H9 (cell line): ENCODE data around the gene RNU6-9. TPM values are rescaled to one million over a fixed set of nuclear protein-coding genes. Genes with fewer than 3 reads are reported as not detected.
A peak's percentile ranks its signal among the peaks of the same experiment; 100 is the strongest.

Experiments used
- DNase-seq: peaks from one replicate; pipeline ENCODE4 v3.0.0-alpha.2; 2017
- H2AFZ ChIP-seq: one replicate; pipeline ENCODE4 v1.6.1; 2013; ENCODE audit warnings: mild to moderate bottlenecking, low read length, control low read depth, moderate library complexity
- H2AK5ac ChIP-seq: 2 replicates; pipeline ENCODE4 v1.6.1; 2013; ENCODE audit warnings: low read length, control low read depth, mixed read lengths; ENCODE audit not compliant: insufficient read length
- H2BK120ac ChIP-seq: one replicate; pipeline ENCODE4 v1.6.1; 2013; ENCODE audit warnings: low read depth, mild to moderate bottlenecking, low read length, control low read depth, inconsistent platforms; ENCODE audit not compliant: poor library complexity, severe bottlenecking
- H2BK12ac ChIP-seq: 2 replicates; pipeline ENCODE4 v1.6.1; 2013; ENCODE audit warnings: low read length, control low read depth, mixed read lengths, low read depth; ENCODE audit not compliant: insufficient read length
- H2BK15ac ChIP-seq: 2 replicates; pipeline ENCODE4 v1.6.1; 2013; ENCODE audit warnings: low read depth, low read length, control low read depth
- H2BK20ac ChIP-seq: one replicate; pipeline ENCODE4 v1.6.1; 2013; ENCODE audit warnings: low read depth, mild to moderate bottlenecking, low read length, control low read depth, inconsistent platforms; ENCODE audit not compliant: poor library complexity, severe bottlenecking
- H2BK5ac ChIP-seq: 2 replicates; pipeline ENCODE4 v1.6.1; 2013; ENCODE audit warnings: low read length, control low read depth, mixed read lengths; ENCODE audit not compliant: insufficient read length
- H3K14ac ChIP-seq: 2 replicates; pipeline ENCODE4 v1.6.1; 2013; ENCODE audit warnings: low read length, control low read depth; ENCODE audit not compliant: insufficient read depth
- H3K18ac ChIP-seq: 2 replicates; pipeline ENCODE4 v1.6.1; 2013; ENCODE audit warnings: low read depth, mild to moderate bottlenecking, mixed read lengths, low read length, control low read depth; ENCODE audit not compliant: insufficient read length
- H3K23ac ChIP-seq: 2 replicates; pipeline ENCODE4 v1.6.1; 2013; ENCODE audit warnings: low read length, control low read depth, mixed read lengths, low read depth; ENCODE audit not compliant: insufficient read length
- H3K23me2 ChIP-seq: 2 replicates; pipeline ENCODE4 v1.6.1; 2013; ENCODE audit warnings: low read depth, mild to moderate bottlenecking, mixed read lengths, low read length, control low read depth; ENCODE audit not compliant: insufficient read length, poor library complexity, severe bottlenecking
- H3K27ac ChIP-seq: 2 replicates; pipeline ENCODE4 v1.5.1; 2013; ENCODE audit warnings: low read length, control low read depth, mixed read lengths, low read depth; ENCODE audit not compliant: insufficient read length
- H3K27me3 ChIP-seq: 2 replicates; pipeline ENCODE4 v1.6.1; 2013; ENCODE audit warnings: low read length, control low read depth, inconsistent platforms; ENCODE audit not compliant: insufficient read depth
- H3K4ac ChIP-seq: 2 replicates; pipeline ENCODE4 v1.6.1; 2013; ENCODE audit warnings: low read depth, mild to moderate bottlenecking, control low read depth, inconsistent platforms, low read length, moderate library complexity
- H3K4me1 ChIP-seq: 2 replicates; pipeline ENCODE4 v1.6.1; 2013; ENCODE audit warnings: low read length, control low read depth, inconsistent platforms; ENCODE audit not compliant: insufficient read depth
- H3K4me2 ChIP-seq: 2 replicates; pipeline ENCODE4 v1.6.1; 2013; ENCODE audit warnings: low read length, control low read depth, mixed read lengths; ENCODE audit not compliant: insufficient read length, insufficient read depth
- H3K56ac ChIP-seq: 2 replicates; pipeline ENCODE4 v1.6.1; 2013; ENCODE audit warnings: low read depth, mild to moderate bottlenecking, mixed read lengths, low read length, control low read depth; ENCODE audit not compliant: insufficient read length
- H3K79me1 ChIP-seq: 2 replicates; pipeline ENCODE4 v1.6.1; 2013; ENCODE audit warnings: low read depth, mild to moderate bottlenecking, moderate library complexity, low read length, control low read depth, inconsistent platforms; ENCODE audit not compliant: insufficient read depth, poor library complexity, severe bottlenecking
- H3K79me2 ChIP-seq: 2 replicates; pipeline ENCODE4 v1.6.1; 2013; ENCODE audit warnings: low read length, control low read depth, inconsistent platforms; ENCODE audit not compliant: insufficient read depth
- H3K9ac ChIP-seq: 2 replicates; pipeline ENCODE4 v1.6.1; 2013; ENCODE audit warnings: low read length, control low read depth, mixed read lengths; ENCODE audit not compliant: insufficient read length; ENCODE audit errors: extremely low read depth
- H3K9me3 ChIP-seq: one replicate; pipeline ENCODE4 v1.6.1; 2013; ENCODE audit warnings: low read depth, low read length, inconsistent platforms; ENCODE audit not compliant: control insufficient read depth
- H3T11ph ChIP-seq: one replicate; pipeline ENCODE4 v1.6.1; 2013; ENCODE audit warnings: mild to moderate bottlenecking, low read length, control low read depth, inconsistent platforms
- H4K20me1 ChIP-seq: one replicate; pipeline ENCODE4 v1.6.1; 2013; ENCODE audit not compliant: control insufficient read depth, insufficient read length, insufficient read depth
- H4K5ac ChIP-seq: 2 replicates; pipeline ENCODE4 v1.6.1; 2013; ENCODE audit warnings: low read depth, mild to moderate bottlenecking, mixed read lengths, low read length, control low read depth; ENCODE audit not compliant: insufficient read length
- H4K8ac ChIP-seq: replicated peaks from 2 replicates; pipeline ENCODE4 v1.6.1; 2013; ENCODE audit warnings: low read length, control low read depth, mixed read lengths, low read depth; ENCODE audit not compliant: insufficient read length
- H4K91ac ChIP-seq: 2 replicates; pipeline ENCODE4 v1.6.1; 2013; ENCODE audit warnings: low read depth, mild to moderate bottlenecking, moderate library complexity, mixed read lengths, low read length, control low read depth; ENCODE audit not compliant: insufficient read length
- H3K27ac Mint-ChIP-seq, 3 experiments: 2 replicates in 2 of 3; 3 replicates in 1 of 3; pipeline ENCODE4 v1.8.0; 2020 to 2021; ENCODE audit warnings: mixed read lengths in 3 of 3, mild to moderate bottlenecking in 1 of 3, moderate library complexity in 1 of 3
- H3K27me3 Mint-ChIP-seq: 2 replicates; pipeline ENCODE4 v1.8.0; 2021; ENCODE audit warnings: low read depth, mild to moderate bottlenecking, moderate library complexity, mixed read lengths
- H3K36me3 Mint-ChIP-seq, 3 experiments: 2 replicates in 2 of 3; 3 replicates in 1 of 3; pipeline ENCODE4 v1.8.0; 2020 to 2021; ENCODE audit warnings: low read depth in 3 of 3, mixed read lengths in 3 of 3; ENCODE audit not compliant: insufficient read depth in 1 of 3
- H3K4me1 Mint-ChIP-seq, 2 experiments: 2 replicates each; pipeline ENCODE4 v1.8.0; 2020; ENCODE audit warnings: mixed read lengths in 2 of 2
- H3K4me3 Mint-ChIP-seq, 2 experiments: 2 replicates in 1 of 2; 3 replicates in 1 of 2; pipeline ENCODE4 v1.8.0; 2020 to 2021; ENCODE audit warnings: mild to moderate bottlenecking in 2 of 2, mixed read lengths in 2 of 2, moderate library complexity in 1 of 2
- H3K9me3 Mint-ChIP-seq, 2 experiments: 2 replicates in 1 of 2; 3 replicates in 1 of 2; pipeline ENCODE4 v1.8.0; 2020; ENCODE audit warnings: mild to moderate bottlenecking in 2 of 2, mixed read lengths in 2 of 2, moderate library complexity in 1 of 2
- WGBS: extraction: QIAGEN DNeasy Blood & Tissue Kit; methylation state at CpG from one replicate; pipeline ENCODE4 v1.1.7; 2013; ENCODE audit warnings: missing lambda C conversion rate, low lambda C conversion rate, mixed read lengths; ENCODE audit not compliant: insufficient read length; ENCODE audit errors: extremely low coverage; 5-methylcytosine and 5-hydroxymethylcytosine counted together
- total RNA-seq: library from RNA; stranded (reverse); gene quantifications from 2 replicates; pipeline ENCODE4 v1.2.1, GENCODE V29; 2021
- TF ChIP-seq, protein P1 (sequence below): fragments of 200-600 bp; sonication (generic); conservative IDR thresholded peaks from 3 replicates; pipeline ENCODE4 v1.8.0; 2021; ENCODE audit warnings: antibody characterized with exemption, mild to moderate bottlenecking

Gene RNU6-9
- total RNA-seq, 1 experiment from 2014 or later: not detected

DNA sequence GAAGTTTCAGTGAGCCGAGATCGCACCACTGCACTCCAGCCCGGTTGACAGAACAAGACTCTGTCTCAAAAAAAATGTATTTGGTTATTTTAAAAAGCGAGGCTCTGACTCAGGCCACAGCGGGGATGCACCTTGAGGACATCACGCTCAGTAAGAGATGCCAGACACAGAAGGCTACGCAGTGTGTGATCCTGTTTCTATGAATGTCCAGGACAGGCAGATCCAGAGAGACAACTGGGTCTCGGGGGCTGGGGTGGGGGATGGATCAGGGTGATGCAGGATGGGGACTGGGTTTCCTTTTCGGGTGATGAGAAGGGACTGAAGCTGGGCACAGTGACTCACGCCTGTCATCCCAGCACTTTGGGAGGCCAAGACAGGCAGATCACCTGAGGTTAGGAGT lies 5.7 kb upstream of the RNU6-9 start:
- TF ChIP-seq, protein P1, sequence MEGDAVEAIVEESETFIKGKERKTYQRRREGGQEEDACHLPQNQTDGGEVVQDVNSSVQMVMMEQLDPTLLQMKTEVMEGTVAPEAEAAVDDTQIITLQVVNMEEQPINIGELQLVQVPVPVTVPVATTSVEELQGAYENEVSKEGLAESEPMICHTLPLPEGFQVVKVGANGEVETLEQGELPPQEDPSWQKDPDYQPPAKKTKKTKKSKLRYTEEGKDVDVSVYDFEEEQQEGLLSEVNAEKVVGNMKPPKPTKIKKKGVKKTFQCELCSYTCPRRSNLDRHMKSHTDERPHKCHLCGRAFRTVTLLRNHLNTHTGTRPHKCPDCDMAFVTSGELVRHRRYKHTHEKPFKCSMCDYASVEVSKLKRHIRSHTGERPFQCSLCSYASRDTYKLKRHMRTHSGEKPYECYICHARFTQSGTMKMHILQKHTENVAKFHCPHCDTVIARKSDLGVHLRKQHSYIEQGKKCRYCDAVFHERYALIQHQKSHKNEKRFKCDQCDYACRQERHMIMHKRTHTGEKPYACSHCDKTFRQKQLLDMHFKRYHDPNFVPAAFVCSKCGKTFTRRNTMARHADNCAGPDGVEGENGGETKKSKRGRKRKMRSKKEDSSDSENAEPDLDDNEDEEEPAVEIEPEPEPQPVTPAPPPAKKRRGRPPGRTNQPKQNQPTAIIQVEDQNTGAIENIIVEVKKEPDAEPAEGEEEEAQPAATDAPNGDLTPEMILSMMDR: no peak
- peaks cover 4% of the 10 kb centered on the region for H3K23me2 ChIP-seq
- H3K79me2 ChIP-seq: no peaks in the 10 kb centered on the region; the same call in 1 of the 2 replicates
- DNase-seq: no peak
- WGBS: no CpG with 5 or more reads among the region's 10 CpGs
- Mint-ChIP-seq H3K4me1 (peaks cover 0 to 3% of the 10 kb centered on the region in 2 experiments; a peak in 1 of 4 replicates), H3K27ac (peak overlapping the region in 1 of 3 experiments; percentile 44; a peak in 1 of 7 replicates), H3K9me3 (no peaks in the 10 kb centered on the region), H3K27me3 (no peaks in the 10 kb centered on the region), H3K4me3 (no peak overlapping the region), H3K36me3 (peaks cover 0 to 46% (median 34%) of the 10 kb centered on the region in 3 experiments; a peak in 5 of 7 replicates)
- H4K5ac ChIP-seq: no peak overlapping the region
- H3K4me2 ChIP-seq: no peak overlapping the region
- H3K9ac ChIP-seq: no peak overlapping the region
- H3K79me1 ChIP-seq: no peaks in the 10 kb centered on the region
- no peak overlapping the region for H3K56ac ChIP-seq
- no peak overlapping the region for H3K23ac ChIP-seq
- no peak overlapping the region for H2BK12ac ChIP-seq
- H3K27me3 ChIP-seq: no peaks in the 10 kb centered on the region
- no peak overlapping the region for H3T11ph ChIP-seq
- no peak overlapping the region for H3K27ac ChIP-seq
- no peak overlapping the region for H3K4ac ChIP-seq
- H2AK5ac ChIP-seq: no peak overlapping the region
- H2AFZ ChIP-seq: no peak overlapping the region
- no peak overlapping the region for H3K18ac ChIP-seq
- no peaks in the 10 kb centered on the region for H3K4me1 ChIP-seq
- H2BK20ac ChIP-seq: no peak overlapping the region
- H4K8ac ChIP-seq: no peak overlapping the region
- no peaks in the 10 kb centered on the region for H3K9me3 ChIP-seq
- H3K14ac ChIP-seq: no peak overlapping the region
- H4K91ac ChIP-seq: no peak overlapping the region
- no peak overlapping the region for H2BK15ac ChIP-seq
- no peak overlapping the region for H2BK120ac ChIP-seq
- no peak overlapping the region for H2BK5ac ChIP-seq
- peaks cover 2% of the 10 kb centered on the region for H4K20me1 ChIP-seq
